Amniotic stem cell (primary cell): Measurements from ENCODE around the gene ASIC1.

Source experiments
- DNase-seq: peaks from one replicate; lab custom pipeline; 2025; lab: John Stamatoyannopoulos, UW

ASIC1 gene

GRCh38 chr12:50110127-50110761 lies 52.8 kb downstream of the ASIC1 start:
- DNase-seq: no peak

GRCh38 chr12:50110762-50111351 lies 53.5 kb downstream of the ASIC1 start:
- DNase-seq: no peak

GRCh38 chr12:50111395-50111692 lies 53.9 kb downstream of the ASIC1 start:
- no peak for DNase-seq

- DNase-seq: peak; percentile 99
These were observed 54.5 kb downstream of the ASIC1 start, which contains the start of gene COX14 for GRCh38 chr12:50111693-50112455. COX14 (plus strand) TSS chr12:50112236; CDS start chr12:50120044, 7,808 bp downstream.

GRCh38 chr12:50112456-50113218 lies 55.2 kb downstream of the ASIC1 start:
- no peak for DNase-seq

- DNase-seq: no peak
These were observed 59.7 kb downstream of the ASIC1 start for GRCh38 chr12:50117057-50117622.

GRCh38 chr12:50119387-50119786 lies 62.0 kb downstream of the ASIC1 start:
- DNase-seq: no peak

GRCh38 chr12:50120521-50120920 lies 63.1 kb downstream of the ASIC1 start:
- DNase-seq: no peak

GRCh38 chr12:50120953-50121352 lies 63.6 kb downstream of the ASIC1 start:
- no peak for DNase-seq

- no peak for DNase-seq
These were observed 64.2 kb downstream of the ASIC1 start for GRCh38 chr12:50121641-50122040.

- no peak for DNase-seq
These were observed 65.8 kb downstream of the ASIC1 start for GRCh38 chr12:50123203-50123602.

- no peak for DNase-seq
These were observed 70.2 kb downstream of the ASIC1 start for GRCh38 chr12:50127546-50127945.

GRCh38 chr12:50129290-50129689 lies 71.9 kb downstream of the ASIC1 start:
- no peak for DNase-seq

GRCh38 chr12:50132505-50133135 lies 75.2 kb downstream of the ASIC1 start:
- DNase-seq: peak; percentile 38
